ENCODE measurements around the gene TELO2.

Gene TELO2

DNA sequence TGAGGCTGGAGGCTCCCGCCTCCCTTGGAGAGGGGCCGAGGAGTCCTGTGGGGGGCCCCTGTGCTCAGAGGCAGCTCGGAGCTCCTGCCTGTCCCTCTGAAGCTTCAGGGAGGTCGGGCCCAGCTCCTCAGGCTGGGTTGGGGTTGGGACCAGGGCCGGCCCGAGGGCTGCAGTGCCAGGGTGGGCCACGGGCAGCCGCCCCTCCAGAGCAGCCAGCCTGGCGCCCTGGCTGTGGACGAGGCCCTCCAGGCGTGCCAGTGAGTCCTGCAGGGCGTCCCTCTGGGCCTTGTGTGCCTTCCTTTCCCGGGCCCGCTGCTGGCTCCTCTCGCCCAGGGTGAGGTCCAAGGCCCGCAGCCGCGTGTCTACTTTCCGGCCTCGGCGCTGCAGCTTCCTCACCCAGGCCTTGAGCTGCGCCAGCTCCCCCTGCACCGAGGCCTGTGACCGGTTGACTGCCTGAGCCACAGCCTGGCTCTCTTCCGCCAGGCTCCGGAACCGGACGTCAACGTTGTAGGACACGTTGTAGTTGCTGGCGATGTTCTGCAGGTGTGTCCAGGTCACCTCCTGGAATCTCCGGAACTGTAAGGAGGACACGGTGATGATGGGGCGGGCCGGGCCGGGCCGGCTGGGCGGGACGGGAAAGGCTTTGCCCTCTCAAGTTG lies 5.6 kb upstream of the TELO2 start:
- DNase-seq (ENCODE audit: low read depth): no peak
- TF ChIP-seq, protein P1, sequence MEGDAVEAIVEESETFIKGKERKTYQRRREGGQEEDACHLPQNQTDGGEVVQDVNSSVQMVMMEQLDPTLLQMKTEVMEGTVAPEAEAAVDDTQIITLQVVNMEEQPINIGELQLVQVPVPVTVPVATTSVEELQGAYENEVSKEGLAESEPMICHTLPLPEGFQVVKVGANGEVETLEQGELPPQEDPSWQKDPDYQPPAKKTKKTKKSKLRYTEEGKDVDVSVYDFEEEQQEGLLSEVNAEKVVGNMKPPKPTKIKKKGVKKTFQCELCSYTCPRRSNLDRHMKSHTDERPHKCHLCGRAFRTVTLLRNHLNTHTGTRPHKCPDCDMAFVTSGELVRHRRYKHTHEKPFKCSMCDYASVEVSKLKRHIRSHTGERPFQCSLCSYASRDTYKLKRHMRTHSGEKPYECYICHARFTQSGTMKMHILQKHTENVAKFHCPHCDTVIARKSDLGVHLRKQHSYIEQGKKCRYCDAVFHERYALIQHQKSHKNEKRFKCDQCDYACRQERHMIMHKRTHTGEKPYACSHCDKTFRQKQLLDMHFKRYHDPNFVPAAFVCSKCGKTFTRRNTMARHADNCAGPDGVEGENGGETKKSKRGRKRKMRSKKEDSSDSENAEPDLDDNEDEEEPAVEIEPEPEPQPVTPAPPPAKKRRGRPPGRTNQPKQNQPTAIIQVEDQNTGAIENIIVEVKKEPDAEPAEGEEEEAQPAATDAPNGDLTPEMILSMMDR (conservative IDR thresholded peaks at IDR 0.05; ENCODE audit: low read length): no peak
- H3K4me3 ChIP-seq (ENCODE audit: low read length): no peak overlapping the region

DNA sequence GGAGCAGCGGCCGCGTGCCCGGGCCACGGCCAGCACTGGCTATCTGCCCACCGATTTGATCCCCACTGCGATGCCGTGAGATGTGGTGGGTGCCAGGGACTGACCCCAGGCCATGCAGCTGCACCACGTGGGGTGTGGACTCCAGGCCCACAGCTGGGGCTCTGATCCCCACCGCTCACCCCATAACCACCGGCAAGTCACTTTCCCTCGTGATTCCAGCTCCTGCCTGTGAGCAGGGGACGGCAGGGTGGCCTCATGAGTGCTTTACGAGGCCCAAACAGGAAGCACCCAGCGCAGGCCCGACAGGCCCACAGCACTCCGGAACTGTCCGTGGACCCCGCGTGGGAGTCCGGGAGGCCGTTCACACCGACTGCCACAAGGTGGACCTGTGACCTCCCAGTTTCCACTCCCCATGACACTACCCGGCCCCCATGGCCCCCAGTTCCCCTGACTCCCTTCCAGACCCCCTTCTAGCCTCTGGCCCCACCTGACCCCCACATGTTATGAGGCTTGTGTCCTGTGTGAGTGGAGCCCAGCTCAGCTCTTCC lies 5.0 kb upstream of the TELO2 start:
- TF ChIP-seq, protein P1 (conservative IDR thresholded peaks at IDR 0.05; ENCODE audit: low read length): no peak
- H3K4me3 ChIP-seq (ENCODE audit: low read length): no peak overlapping the region
- DNase-seq (ENCODE audit: low read depth): no peak

DNA sequence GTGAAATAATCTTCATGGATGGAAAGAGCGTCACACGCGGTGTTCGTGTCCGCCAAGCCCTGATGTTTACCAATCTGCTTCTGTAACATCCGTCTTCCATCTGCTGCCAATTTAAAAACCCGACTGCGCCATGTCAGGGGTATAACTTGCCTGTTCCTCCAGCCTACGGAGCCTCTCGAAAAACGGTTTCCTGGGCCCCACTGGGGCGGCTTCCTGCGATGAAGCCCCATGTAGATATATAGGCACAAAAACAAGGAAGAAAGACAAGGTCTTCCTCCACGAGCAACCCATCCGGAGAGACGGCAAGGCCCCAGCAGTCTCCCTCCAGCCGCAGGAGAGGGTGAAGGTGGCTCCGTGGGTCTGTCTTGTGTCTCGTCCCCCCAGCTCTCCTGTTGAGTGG lies 4.5 kb upstream of the TELO2 start, which contains the start of gene PTX4:
PTX4 (minus strand) TSS at position 326 of the 400 bp plus-strand sequence; CDS start at position 291, 35 bp downstream.
- H3K4me3 ChIP-seq (ENCODE audit: low read length): no peak within 1 kb of the TSS
- TF ChIP-seq, protein P1 (conservative IDR thresholded peaks at IDR 0.05; ENCODE audit: low read length): no peak
- DNase-seq (ENCODE audit: low read depth): no peak

DNA sequence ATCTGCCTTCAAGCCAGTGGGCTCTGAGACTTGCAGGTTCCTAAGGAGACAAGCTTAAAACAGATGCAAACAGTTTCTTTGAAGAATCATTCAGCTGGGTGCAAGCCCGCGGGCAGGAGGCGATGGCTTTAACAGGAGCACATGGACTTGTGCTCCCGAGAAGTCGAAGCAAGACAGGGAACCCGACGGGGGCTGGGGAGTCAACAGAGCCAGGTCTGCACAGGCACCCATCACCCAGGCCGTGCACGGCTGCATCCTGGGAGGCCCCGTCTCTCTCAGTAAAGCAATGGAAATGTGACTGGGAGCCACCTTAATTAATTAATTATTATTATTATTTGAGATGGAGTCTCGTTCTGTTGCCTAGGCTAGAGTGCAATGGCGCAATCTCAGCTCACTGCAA lies 4.1 kb upstream of the TELO2 start:
- TF ChIP-seq, protein P1 (conservative IDR thresholded peaks at IDR 0.05; ENCODE audit: low read length): no peak
- H3K4me3 ChIP-seq (ENCODE audit: low read length): no peak overlapping the region
- no peak for DNase-seq (ENCODE audit: low read depth)

DNA sequence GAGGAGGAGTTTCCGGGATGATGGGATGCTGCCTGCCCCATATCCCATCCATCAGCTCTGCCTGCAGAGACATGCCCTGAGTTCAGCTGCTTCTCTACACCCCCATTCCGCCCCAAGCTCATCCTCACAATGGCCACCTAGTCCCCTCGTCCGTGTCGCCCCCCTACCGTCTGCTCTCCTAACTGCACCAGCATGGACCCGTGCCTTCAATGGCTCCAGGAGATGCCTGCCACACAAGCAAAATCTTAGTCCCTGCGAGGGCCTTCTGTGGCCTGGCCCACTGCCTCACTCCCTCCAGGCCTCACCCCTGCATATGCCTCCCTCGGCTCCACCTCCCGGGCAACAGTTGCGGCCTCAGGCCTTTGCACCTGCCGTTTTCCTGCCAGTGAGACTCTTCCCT lies 1.8 kb upstream of the TELO2 start:
- no peak for DNase-seq (ENCODE audit: low read depth)
- TF ChIP-seq, protein P1 (conservative IDR thresholded peaks at IDR 0.05; ENCODE audit: low read length): no peak
- H3K4me3 ChIP-seq (ENCODE audit: low read length): no peak overlapping the region

DNA sequence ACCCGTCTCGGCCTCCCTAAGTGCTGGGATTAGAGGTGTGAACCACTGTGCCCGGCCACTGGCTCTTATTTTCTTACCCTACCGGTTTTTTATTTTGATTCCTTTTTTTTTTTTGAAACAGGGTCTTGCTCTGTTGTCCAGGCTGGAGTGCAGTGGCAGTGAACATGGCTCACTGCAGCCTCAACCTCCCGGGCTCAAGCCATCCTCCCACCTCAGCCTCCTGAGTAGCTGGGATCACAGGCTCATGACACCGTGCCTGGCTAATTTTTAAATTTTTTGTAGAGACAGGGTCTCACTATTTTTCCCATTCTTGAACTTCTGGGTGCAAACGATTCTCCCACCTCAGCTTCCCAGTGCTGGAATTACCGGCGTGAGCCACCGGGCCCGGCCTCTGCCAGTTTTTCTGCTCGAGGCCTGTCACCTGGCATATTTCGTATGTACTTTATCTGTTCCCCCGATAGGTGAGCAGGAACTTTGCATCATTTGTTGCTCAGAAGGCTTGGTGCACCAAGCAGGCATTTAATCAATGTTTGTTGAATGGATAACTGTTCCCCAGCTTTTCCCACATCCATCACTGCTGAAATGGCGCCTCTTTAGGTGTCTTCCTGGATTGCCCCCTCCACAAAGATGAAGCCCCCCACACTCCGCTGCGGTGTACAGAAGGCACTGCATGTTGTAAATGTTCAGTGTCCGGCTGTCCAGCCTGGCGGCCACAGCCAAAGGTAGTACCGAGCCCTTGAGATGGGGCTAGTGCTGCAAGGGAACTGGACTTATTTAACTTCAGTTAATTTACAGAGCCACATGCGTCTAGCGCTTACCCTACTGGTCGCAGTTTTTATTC lies 858 bp upstream of the TELO2 start:
- peak overlapping the region; percentile 51 for H3K4me3 ChIP-seq (ENCODE audit: low read length)
- TF ChIP-seq, protein P1 (conservative IDR thresholded peaks at IDR 0.05; ENCODE audit: low read length): no peak
- no peak for DNase-seq (ENCODE audit: low read depth)
